ENCODE results near the gene RBM33.

RBM33 gene

DNA sequence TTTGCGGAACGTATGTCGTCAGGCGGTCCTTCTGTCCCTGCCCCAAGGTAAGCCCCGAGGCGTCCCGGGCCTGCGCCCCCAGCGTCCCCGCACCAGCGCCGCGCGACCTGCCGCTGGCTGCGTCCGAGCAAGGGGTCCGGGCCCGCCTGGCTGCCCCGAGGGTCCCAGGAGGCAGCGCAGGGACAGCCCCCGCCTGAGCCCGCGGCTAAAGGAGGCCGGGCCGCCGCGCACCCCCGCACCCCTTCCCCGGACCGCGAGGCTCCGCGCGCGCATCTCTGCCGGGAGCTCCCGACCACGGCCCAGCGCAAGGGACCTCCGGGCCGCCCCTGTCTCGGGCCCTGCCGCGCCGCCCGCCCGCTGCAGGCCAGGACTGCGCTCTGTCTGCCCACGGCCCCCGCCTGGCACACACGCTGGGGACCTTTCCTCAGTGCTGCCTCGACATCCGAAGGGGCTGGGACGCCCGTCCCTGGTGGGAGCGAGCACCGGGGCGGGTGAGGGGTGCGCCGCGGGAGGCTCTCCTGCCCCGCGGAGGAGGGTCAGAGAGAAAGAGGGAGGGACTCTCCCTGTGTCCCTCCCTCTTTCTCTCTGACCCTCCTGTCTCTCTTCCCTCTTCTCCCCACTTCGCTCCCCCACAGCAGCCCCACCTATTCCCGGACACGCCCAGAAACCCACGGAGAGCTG is 142.8 kb downstream of the RBM33 start:
- Histone ChIP-seq H3K4me1 (ENCODE audit: control insufficient read depth in 2 of 2, insufficient read depth in 2 of 2, low read length in 2 of 2) (peaks cover 0 to 2% of the 10 kb centered on the region in 2 donors), H3K9ac (ENCODE audit: low read depth in 1 of 2, low read length in 2 of 2) (no peak overlapping the region), H3K9me3 (ENCODE audit: control insufficient read depth in 2 of 2, low read length in 2 of 2) (no peaks in the 10 kb centered on the region), H3K36me3 (ENCODE audit: control insufficient read depth in 2 of 2, insufficient read depth in 2 of 2, low read length in 2 of 2) (peaks cover 4 to 8% of the 10 kb centered on the region in 2 donors), H3K27ac (ENCODE audit: low read depth in 2 of 2, low read length in 2 of 2) (no peak overlapping the region), H3K27me3 (ENCODE audit: control insufficient read depth in 2 of 2, insufficient read depth in 2 of 2, low read length in 2 of 2) (peaks cover 4 to 10% of the 10 kb centered on the region in 2 donors), H3K4me3 (ENCODE audit: low read length in 2 of 2) (no peak overlapping the region)

DNA sequence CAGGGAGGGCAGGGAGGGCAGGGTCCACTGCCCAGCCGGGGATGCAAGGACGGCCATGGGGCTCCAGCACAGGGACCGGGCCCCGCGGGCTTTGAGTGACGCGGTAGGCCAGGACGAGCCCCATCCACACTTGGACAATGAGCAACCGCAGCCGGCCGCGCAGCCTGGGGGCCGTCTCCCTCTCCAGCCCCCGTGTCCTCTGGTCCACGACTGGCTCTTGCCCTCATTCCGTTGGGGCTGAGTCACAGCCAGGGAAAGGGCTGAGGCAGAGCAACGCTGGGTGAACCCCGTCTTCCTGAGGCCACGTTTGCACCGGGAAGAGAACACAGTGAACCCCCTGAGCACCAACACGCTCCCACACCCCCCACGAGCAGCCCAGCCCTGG is 144.1 kb downstream of the RBM33 start:
- no peak overlapping the region for H3K4me3 ChIP-seq (ENCODE audit: low read length in 2 of 2)
- no peak overlapping the region for H3K27ac ChIP-seq (ENCODE audit: low read depth in 2 of 2, low read length in 2 of 2)
- no peak overlapping the region for H3K9ac ChIP-seq (ENCODE audit: low read depth in 1 of 2, low read length in 2 of 2)

DNA sequence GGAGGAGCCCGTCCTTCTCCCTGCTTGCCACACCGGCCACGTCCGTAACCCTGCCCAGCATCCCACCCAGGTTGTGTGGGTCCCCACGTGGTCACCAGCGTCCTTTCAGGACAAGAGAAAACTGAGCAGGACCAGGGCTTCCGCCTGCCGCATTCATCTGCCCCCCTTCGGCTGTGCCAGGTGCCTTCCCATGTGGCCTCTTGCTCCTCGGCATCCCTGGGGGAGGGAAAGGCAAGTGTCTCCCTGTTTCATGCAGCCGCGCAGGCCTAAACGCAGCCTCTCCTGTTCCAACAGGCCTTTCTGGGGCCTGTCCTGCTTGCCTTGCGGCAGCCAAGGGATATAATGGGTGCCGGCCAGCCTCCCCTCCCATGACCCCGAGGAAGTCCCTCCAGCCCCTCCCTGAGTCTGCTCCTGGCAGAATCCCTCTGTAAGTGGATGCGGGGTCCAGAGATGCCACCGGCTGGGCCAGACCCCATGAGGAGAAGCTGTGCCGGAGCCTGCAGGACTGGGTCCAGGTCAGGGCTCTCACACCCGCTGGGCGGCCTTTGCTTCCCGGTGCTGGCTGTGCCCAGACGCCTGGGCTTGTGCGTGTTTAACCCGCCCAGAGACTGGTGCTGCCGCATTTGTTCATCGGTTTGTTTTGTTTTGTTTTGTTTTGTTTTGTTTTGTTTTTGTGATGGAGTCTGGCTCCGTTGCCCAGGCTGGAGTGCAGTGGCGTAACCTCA is 144.7 kb downstream of the RBM33 start:
- Histone ChIP-seq H3K36me3 (ENCODE audit: control insufficient read depth in 2 of 2, insufficient read depth in 2 of 2, low read length in 2 of 2) (peaks cover 0 to 3% of the 10 kb centered on the region in 2 donors), H3K9ac (ENCODE audit: low read depth in 1 of 2, low read length in 2 of 2) (no peak overlapping the region), H3K9me3 (ENCODE audit: control insufficient read depth in 2 of 2, low read length in 2 of 2) (no peaks in the 10 kb centered on the region), H3K27me3 (ENCODE audit: control insufficient read depth in 2 of 2, insufficient read depth in 2 of 2, low read length in 2 of 2) (peaks cover 4 to 10% of the 10 kb centered on the region in 2 donors), H3K27ac (ENCODE audit: low read depth in 2 of 2, low read length in 2 of 2) (no peak overlapping the region), H3K4me1 (ENCODE audit: control insufficient read depth in 2 of 2, insufficient read depth in 2 of 2, low read length in 2 of 2) (peaks cover 0 to 2% of the 10 kb centered on the region in 2 donors), H3K4me3 (ENCODE audit: low read length in 2 of 2) (no peak overlapping the region)

More for the DNA sequence above, 144.1 kb downstream of the RBM33 start:
- Histone ChIP-seq H3K36me3 (ENCODE audit: control insufficient read depth in 2 of 2, insufficient read depth in 2 of 2, low read length in 2 of 2) (peaks cover 0 to 4% of the 10 kb centered on the region in 2 donors), H3K9me3 (ENCODE audit: control insufficient read depth in 2 of 2, low read length in 2 of 2) (no peaks in the 10 kb centered on the region), H3K4me1 (ENCODE audit: control insufficient read depth in 2 of 2, insufficient read depth in 2 of 2, low read length in 2 of 2) (peaks cover 0 to 2% of the 10 kb centered on the region in 2 donors), H3K27me3 (ENCODE audit: control insufficient read depth in 2 of 2, insufficient read depth in 2 of 2, low read length in 2 of 2) (peaks cover 4 to 10% of the 10 kb centered on the region in 2 donors)

DNA sequence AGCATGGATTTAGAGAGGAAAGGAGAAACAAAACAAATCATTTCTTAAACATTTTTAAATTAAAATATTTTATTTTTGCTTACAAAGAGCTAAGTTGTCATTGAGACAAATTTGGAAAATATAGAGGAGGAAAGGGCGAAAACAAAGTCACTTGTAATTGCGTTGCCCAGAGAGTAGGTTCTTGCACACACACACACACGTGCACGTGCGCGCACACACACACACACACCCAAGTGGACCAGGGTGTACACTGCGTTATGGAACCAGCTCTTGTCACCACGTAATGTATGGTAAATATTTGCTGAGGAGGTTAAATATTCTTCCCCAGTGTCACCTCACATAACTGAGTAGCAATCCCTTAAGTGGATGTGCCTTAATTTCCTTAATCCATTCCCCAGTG is 146.2 kb downstream of the RBM33 start:
- no peaks in the 10 kb centered on the region for H3K9me3 ChIP-seq (ENCODE audit: control insufficient read depth in 2 of 2, low read length in 2 of 2)
- no peak overlapping the region for H3K9ac ChIP-seq (ENCODE audit: low read depth in 1 of 2, low read length in 2 of 2)
- no peak overlapping the region for H3K27ac ChIP-seq (ENCODE audit: low read depth in 2 of 2, low read length in 2 of 2)
- H3K4me1 ChIP-seq (ENCODE audit: control insufficient read depth in 2 of 2, insufficient read depth in 2 of 2, low read length in 2 of 2), result peaks cover 0 to 2% of the 10 kb centered on the region in 2 donors
- no peak overlapping the region for H3K4me3 ChIP-seq (ENCODE audit: low read length in 2 of 2)
- H3K36me3 ChIP-seq (ENCODE audit: control insufficient read depth in 2 of 2, insufficient read depth in 2 of 2, low read length in 2 of 2), result no peaks in the 10 kb centered on the region
- H3K27me3 ChIP-seq (ENCODE audit: control insufficient read depth in 2 of 2, insufficient read depth in 2 of 2, low read length in 2 of 2), result peaks cover 4 to 10% of the 10 kb centered on the region in 2 donors

DNA sequence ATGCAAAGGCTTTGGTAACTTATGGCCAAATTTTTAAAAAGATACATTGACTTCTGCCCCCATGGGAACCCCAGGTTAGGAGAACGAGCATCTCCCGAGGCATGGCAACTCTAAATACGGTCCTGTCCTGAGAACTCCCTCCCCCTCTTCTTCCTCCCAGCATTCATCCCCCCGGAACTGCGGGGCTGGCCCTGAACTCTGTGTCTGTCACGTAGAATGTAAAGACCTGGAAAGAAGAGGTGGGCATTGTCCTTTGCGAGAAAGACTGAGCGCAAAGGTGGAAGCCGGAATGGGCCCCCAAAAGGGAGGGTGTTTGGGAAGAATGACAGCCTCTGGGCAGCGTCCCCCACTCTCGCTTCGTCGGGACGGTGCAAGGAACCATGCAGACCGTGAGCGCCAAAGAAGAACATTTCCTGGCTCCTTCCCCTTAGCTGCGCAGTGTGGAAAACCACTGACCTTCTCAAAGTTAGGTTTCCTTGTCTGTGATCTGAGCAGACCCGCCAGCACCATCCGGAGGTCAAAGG is 146.8 kb downstream of the RBM33 start:
- H3K27me3 ChIP-seq (ENCODE audit: control insufficient read depth in 2 of 2, insufficient read depth in 2 of 2, low read length in 2 of 2), result peaks cover 4 to 10% of the 10 kb centered on the region in 2 donors
- no peak overlapping the region for H3K27ac ChIP-seq (ENCODE audit: low read depth in 2 of 2, low read length in 2 of 2)
- H3K9me3 ChIP-seq (ENCODE audit: control insufficient read depth in 2 of 2, low read length in 2 of 2), result no peaks in the 10 kb centered on the region
- H3K9ac ChIP-seq (ENCODE audit: low read depth in 1 of 2, low read length in 2 of 2), result no peak overlapping the region
- H3K4me3 ChIP-seq (ENCODE audit: low read length in 2 of 2), result no peak overlapping the region
- H3K4me1 ChIP-seq (ENCODE audit: control insufficient read depth in 2 of 2, insufficient read depth in 2 of 2, low read length in 2 of 2), result peaks cover 0 to 2% of the 10 kb centered on the region in 2 donors
- no peaks in the 10 kb centered on the region for H3K36me3 ChIP-seq (ENCODE audit: control insufficient read depth in 2 of 2, insufficient read depth in 2 of 2, low read length in 2 of 2)

DNA sequence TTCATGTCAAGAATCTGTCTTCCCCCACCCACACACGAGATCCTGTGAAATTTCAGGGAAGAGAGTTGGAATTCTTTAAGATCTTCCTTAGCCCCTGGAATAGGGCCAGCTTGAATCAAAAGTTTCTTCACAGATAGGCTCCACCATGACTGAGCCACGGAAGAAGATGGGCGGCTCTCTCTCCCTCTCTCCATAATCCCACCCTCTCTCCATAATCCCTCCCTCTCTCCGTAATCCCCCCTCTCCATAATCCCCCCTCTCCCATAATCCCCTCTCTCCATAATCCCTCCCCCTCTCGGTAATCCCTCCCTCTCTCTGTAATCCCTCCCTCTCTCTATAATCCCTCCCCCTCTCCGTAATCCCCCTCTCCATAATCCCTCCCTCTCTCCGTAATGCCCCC is 147.4 kb downstream of the RBM33 start:
- Histone ChIP-seq H3K9ac (ENCODE audit: low read depth in 1 of 2, low read length in 2 of 2) (no peak overlapping the region), H3K9me3 (ENCODE audit: control insufficient read depth in 2 of 2, low read length in 2 of 2) (no peaks in the 10 kb centered on the region), H3K27ac (ENCODE audit: low read depth in 2 of 2, low read length in 2 of 2) (no peak overlapping the region), H3K36me3 (ENCODE audit: control insufficient read depth in 2 of 2, insufficient read depth in 2 of 2, low read length in 2 of 2) (no peaks in the 10 kb centered on the region), H3K4me3 (ENCODE audit: low read length in 2 of 2) (no peak overlapping the region), H3K27me3 (ENCODE audit: control insufficient read depth in 2 of 2, insufficient read depth in 2 of 2, low read length in 2 of 2) (peaks cover 3 to 8% of the 10 kb centered on the region in 2 donors), H3K4me1 (ENCODE audit: control insufficient read depth in 2 of 2, insufficient read depth in 2 of 2, low read length in 2 of 2) (peaks cover 0 to 4% of the 10 kb centered on the region in 2 donors)

DNA sequence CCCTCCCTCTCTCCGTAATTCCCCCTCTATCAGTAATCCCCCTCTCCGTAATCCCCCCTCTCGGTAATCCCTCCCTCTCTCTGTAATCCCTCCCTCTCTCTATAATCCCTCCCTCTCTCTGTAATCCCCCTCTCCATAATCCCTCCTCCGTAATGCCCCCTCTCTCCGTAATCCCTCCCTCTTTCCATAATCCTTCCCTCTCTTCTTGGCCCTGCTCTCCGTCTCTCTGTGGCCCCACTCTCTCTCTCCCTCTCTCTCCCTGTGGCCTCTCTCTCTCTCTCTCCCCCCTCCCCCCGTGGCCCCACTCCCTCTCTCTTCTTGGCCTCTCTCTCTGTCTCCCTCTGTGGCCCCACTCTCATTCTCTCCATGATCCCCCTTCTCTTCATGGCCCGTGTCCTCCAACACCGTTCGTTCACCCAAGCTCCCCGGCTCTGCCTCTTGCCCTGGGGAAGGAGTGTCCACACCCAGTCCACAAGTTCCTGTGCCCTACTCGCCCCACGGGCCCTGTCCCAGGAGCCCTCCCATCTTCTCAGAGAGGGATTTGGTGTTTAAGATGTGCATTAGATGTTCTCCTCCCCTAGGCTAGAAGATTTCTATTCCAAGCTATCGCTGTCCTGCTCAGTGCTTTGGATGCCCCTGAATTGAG is 148.0 kb downstream of the RBM33 start:
- Histone ChIP-seq H3K9ac (ENCODE audit: low read depth in 1 of 2, low read length in 2 of 2) (no peak overlapping the region), H3K36me3 (ENCODE audit: control insufficient read depth in 2 of 2, insufficient read depth in 2 of 2, low read length in 2 of 2) (no peaks in the 10 kb centered on the region), H3K27me3 (ENCODE audit: control insufficient read depth in 2 of 2, insufficient read depth in 2 of 2, low read length in 2 of 2) (peaks cover 0 to 4% of the 10 kb centered on the region in 2 donors), H3K4me3 (ENCODE audit: low read length in 2 of 2) (no peak overlapping the region), H3K9me3 (ENCODE audit: control insufficient read depth in 2 of 2, low read length in 2 of 2) (no peaks in the 10 kb centered on the region), H3K27ac (ENCODE audit: low read depth in 2 of 2, low read length in 2 of 2) (no peak overlapping the region), H3K4me1 (ENCODE audit: control insufficient read depth in 2 of 2, insufficient read depth in 2 of 2, low read length in 2 of 2) (peaks cover 0 to 2% of the 10 kb centered on the region in 2 donors)

DNA sequence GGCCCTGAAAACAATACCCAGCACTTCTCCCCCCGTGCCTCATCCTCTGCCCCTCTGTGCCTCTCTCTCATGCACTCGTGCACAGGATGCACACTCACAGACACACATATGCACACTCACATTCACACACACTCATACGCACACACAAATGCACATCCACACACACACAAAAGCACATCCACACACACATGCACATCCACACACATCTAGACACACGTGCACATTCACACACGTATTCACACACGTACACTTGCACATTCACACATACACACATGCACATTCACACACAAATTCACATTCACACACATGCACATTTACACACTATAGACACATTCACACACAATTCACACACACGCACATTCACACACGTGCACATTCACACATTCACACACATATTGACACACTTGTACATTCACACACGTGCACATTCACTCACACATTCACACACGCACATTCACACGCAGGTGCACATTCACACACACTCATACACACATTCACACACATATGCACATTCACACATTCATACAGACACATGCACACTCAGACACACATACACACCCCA is 148.6 kb downstream of the RBM33 start:
- H3K4me3 ChIP-seq (ENCODE audit: low read length in 2 of 2), result no peak overlapping the region
- H3K36me3 ChIP-seq (ENCODE audit: control insufficient read depth in 2 of 2, insufficient read depth in 2 of 2, low read length in 2 of 2), result no peaks in the 10 kb centered on the region
- H3K9ac ChIP-seq (ENCODE audit: low read depth in 1 of 2, low read length in 2 of 2), result no peak overlapping the region
- H3K27ac ChIP-seq (ENCODE audit: low read depth in 2 of 2, low read length in 2 of 2), result no peak overlapping the region
- no peaks in the 10 kb centered on the region for H3K9me3 ChIP-seq (ENCODE audit: control insufficient read depth in 2 of 2, low read length in 2 of 2)
- H3K4me1 ChIP-seq (ENCODE audit: control insufficient read depth in 2 of 2, insufficient read depth in 2 of 2, low read length in 2 of 2), result peaks cover 0 to 2% of the 10 kb centered on the region in 2 donors
- peaks cover 0 to 2% of the 10 kb centered on the region in 2 donors for H3K27me3 ChIP-seq (ENCODE audit: control insufficient read depth in 2 of 2, insufficient read depth in 2 of 2, low read length in 2 of 2)

DNA sequence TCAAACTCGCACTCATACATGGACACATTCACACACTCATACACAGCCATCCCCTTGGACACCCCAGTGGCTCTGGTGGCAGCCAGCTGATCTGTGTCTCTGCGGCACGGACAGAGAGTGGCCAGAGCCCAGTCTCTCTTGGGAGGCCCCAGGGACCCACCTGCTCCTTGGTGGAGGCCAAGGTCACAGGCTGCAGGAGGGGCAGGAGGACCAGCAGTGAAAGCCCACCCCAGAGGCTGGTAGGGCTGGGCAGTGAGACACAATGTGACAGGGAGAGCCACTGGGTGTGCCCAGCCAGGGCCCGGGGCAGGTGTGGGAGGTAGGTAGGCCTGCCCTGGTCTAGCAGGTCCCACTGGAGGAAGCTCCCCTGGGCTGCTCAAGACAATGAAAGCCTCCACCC is 149.3 kb downstream of the RBM33 start:
- Histone ChIP-seq H3K27ac (ENCODE audit: low read depth in 2 of 2, low read length in 2 of 2) (no peak overlapping the region), H3K9me3 (ENCODE audit: control insufficient read depth in 2 of 2, low read length in 2 of 2) (no peaks in the 10 kb centered on the region), H3K4me1 (ENCODE audit: control insufficient read depth in 2 of 2, insufficient read depth in 2 of 2, low read length in 2 of 2) (peaks cover 0 to 2% of the 10 kb centered on the region in 2 donors), H3K9ac (ENCODE audit: low read depth in 1 of 2, low read length in 2 of 2) (no peak overlapping the region), H3K36me3 (ENCODE audit: control insufficient read depth in 2 of 2, insufficient read depth in 2 of 2, low read length in 2 of 2) (no peaks in the 10 kb centered on the region), H3K4me3 (ENCODE audit: low read length in 2 of 2) (no peak overlapping the region), H3K27me3 (ENCODE audit: control insufficient read depth in 2 of 2, insufficient read depth in 2 of 2, low read length in 2 of 2) (peaks cover 0 to 2% of the 10 kb centered on the region in 2 donors)
